CD14-positive monocyte (primary cell): Measurements from ENCODE around the gene TIFAB. TPM values are rescaled to one million over a fixed set of nuclear protein-coding genes. Genes with fewer than 3 reads are reported as not detected.
A peak's percentile ranks its signal among the peaks of the same experiment; 100 is the strongest.
"Not testable (repeated sequence)": the region's sequence is repeated elsewhere in the genome, so short reads cannot be mapped to it uniquely, and the experiment has no call there.

ENCODE experiments used
- DNase-seq, 3 donors: peaks; one replicate each; pipeline ENCODE4 v3.0.0-alpha.2; 2011 to 2022
- H2AFZ ChIP-seq: 2 replicates; pipeline ENCODE4 v1.6.0; 2012; ENCODE audit warnings: mild to moderate bottlenecking, low read depth, low read length, inconsistent platforms; ENCODE audit not compliant: insufficient read depth, poor library complexity, severe bottlenecking
- H3K27ac ChIP-seq, 2 donors: 1 replicate in 1 of 2; 2 replicates in 1 of 2; pipeline ENCODE4 v1.5.1; 2012 to 2013; ENCODE audit warnings: low read length in 2 of 2, control low read depth in 1 of 2, inconsistent platforms in 1 of 2, low read depth in 1 of 2, mild to moderate bottlenecking in 1 of 2
- H3K27me3 ChIP-seq, 2 donors: one replicate each; pipeline versions ENCODE4 v1.6.0 to v1.6.1; 2011 to 2013; ENCODE audit warnings: low read length in 2 of 2; ENCODE audit not compliant: control insufficient read depth in 2 of 2, insufficient read depth in 2 of 2
- H3K36me3 ChIP-seq, 2 donors: replicated peaks in 1 of 2; 1 replicate in 1 of 2; 2 replicates in 1 of 2; pipeline versions ENCODE4 v1.5.1 to v1.6.1; 2012 to 2013; ENCODE audit warnings: low read length in 2 of 2, control low read depth in 1 of 2, inconsistent platforms in 1 of 2, mild to moderate bottlenecking in 1 of 2; ENCODE audit not compliant: insufficient read depth in 2 of 2, control insufficient read depth in 1 of 2
- H3K4me1 ChIP-seq, 2 donors: 1 replicate in 1 of 2; 2 replicates in 1 of 2; pipeline versions ENCODE4 v1.5.1 to v1.6.1; 2012 to 2013; ENCODE audit warnings: low read length in 2 of 2, control low read depth in 1 of 2, inconsistent platforms in 1 of 2, mild to moderate bottlenecking in 1 of 2, moderate library complexity in 1 of 2; ENCODE audit not compliant: insufficient read depth in 2 of 2, control insufficient read depth in 1 of 2
- H3K4me2 ChIP-seq: replicated peaks from 2 replicates; pipeline ENCODE3; 2012; ENCODE audit warnings: low read length, moderate library complexity, mild to moderate bottlenecking; ENCODE audit not compliant: poor library complexity, severe bottlenecking; ENCODE audit errors: extremely low read depth
- H3K4me3 ChIP-seq, 3 experiments: fragments of 200-600 bp in 1 of 3; sonication (generic) in 1 of 3; replicated peaks in 1 of 3; 1 replicate in 2 of 3; 2 replicates in 1 of 3; pipeline ENCODE4 v1.5.1; 2011 to 2013; ENCODE audit warnings: low read length in 3 of 3, mild to moderate bottlenecking in 3 of 3, control low read depth in 2 of 3, low read depth in 2 of 3, inconsistent platforms in 1 of 3, moderate library complexity in 1 of 3
- H3K79me2 ChIP-seq: 2 replicates; pipeline ENCODE4 v1.6.0; 2012; ENCODE audit warnings: mild to moderate bottlenecking, control low read depth, inconsistent platforms, low read length, moderate library complexity; ENCODE audit not compliant: insufficient read depth
- H3K9ac ChIP-seq: 2 replicates; pipeline ENCODE4 v1.6.0; 2017; ENCODE audit warnings: low read length, mild to moderate bottlenecking; ENCODE audit not compliant: insufficient read depth, poor library complexity, severe bottlenecking
- H3K9me3 ChIP-seq, 2 donors: replicated peaks in 1 of 2; 1 replicate in 1 of 2; 2 replicates in 1 of 2; pipeline versions ENCODE4 v1.5.1 to v1.6.1; 2012 to 2013; ENCODE audit warnings: low read length in 2 of 2, control low read depth in 1 of 2; ENCODE audit not compliant: control insufficient read depth in 1 of 2, insufficient read depth in 1 of 2
- H4K20me1 ChIP-seq: 2 replicates; pipeline ENCODE4 v1.6.0; 2012; ENCODE audit warnings: mild to moderate bottlenecking, low read length, control low read depth, moderate library complexity; ENCODE audit not compliant: insufficient read depth
- H3K27ac Mint-ChIP-seq, 7 donors: one replicate each; pipeline ENCODE4 v1.8.0; 2020; ENCODE audit warnings: mild to moderate bottlenecking in 7 of 7, mixed read lengths in 7 of 7, moderate library complexity in 6 of 7, inconsistent platforms in 2 of 7
- H3K27me3 Mint-ChIP-seq, 3 donors: one replicate each; pipeline ENCODE4 v1.8.0; 2021 to 2022; ENCODE audit warnings: low read depth in 3 of 3, mild to moderate bottlenecking in 3 of 3, mixed read lengths in 3 of 3, moderate library complexity in 3 of 3, inconsistent platforms in 1 of 3
- H3K36me3 Mint-ChIP-seq, 2 donors: one replicate each; pipeline ENCODE4 v1.8.0; 2020; ENCODE audit warnings: mixed read lengths in 2 of 2, inconsistent platforms in 1 of 2, mild to moderate bottlenecking in 1 of 2
- H3K4me1 Mint-ChIP-seq: one replicate; pipeline ENCODE4 v1.8.0; 2020; ENCODE audit warnings: mild to moderate bottlenecking, mixed read lengths
- H3K4me3 Mint-ChIP-seq, 2 donors: one replicate each; pipeline ENCODE4 v1.8.0; 2020; ENCODE audit warnings: mild to moderate bottlenecking in 2 of 2, mixed read lengths in 2 of 2, moderate library complexity in 1 of 2
- H3K9me3 Mint-ChIP-seq, 7 donors: one replicate each; pipeline ENCODE4 v1.8.0; 2020 to 2022; ENCODE audit warnings: mixed read lengths in 7 of 7, mild to moderate bottlenecking in 6 of 7, moderate library complexity in 6 of 7, inconsistent platforms in 2 of 7
- WGBS: methylation state at CpG from one replicate; pipeline ENCODE4 v1.1.5; 2013; ENCODE audit warnings: missing lambda C conversion rate; ENCODE audit not compliant: insufficient coverage; 5-methylcytosine and 5-hydroxymethylcytosine counted together
- intact Hi-C, 2 donors: fragments of 100-400 bp; cut with micrococcal nuclease; formaldehyde crosslinking; loops; one replicate each; pipeline versions ENCODE4 v1.15.0 to v1.15.1; 2023
- polyA plus RNA-seq, 3 donors: library from polyadenylated mRNA; depleted of rRNA in 1 of 3; unstranded in 2 of 3; stranded (reverse) in 1 of 3; fragments of 300-500 nt in 2 of 3; fragments of >200 nt in 1 of 3; fragmentation: Illumina TruSeq in 2 of 3; gene quantifications; 1 replicate in 2 of 3; 2 replicates in 1 of 3; pipeline ENCODE4 v1.2.3, GENCODE V29; 2012 to 2021
- TF ChIP-seq, protein P1 (sequence below): fragments of 200-600 bp; IDR thresholded peaks from one replicate; pipeline ENCODE4 v1.8.0; 2022; ENCODE audit warnings: antibody characterized with exemption, mild to moderate bottlenecking

The TIFAB gene
- polyA plus RNA-seq, 3 donors = 0.29 to 0.71 (median 0.50) TPM

DNA sequence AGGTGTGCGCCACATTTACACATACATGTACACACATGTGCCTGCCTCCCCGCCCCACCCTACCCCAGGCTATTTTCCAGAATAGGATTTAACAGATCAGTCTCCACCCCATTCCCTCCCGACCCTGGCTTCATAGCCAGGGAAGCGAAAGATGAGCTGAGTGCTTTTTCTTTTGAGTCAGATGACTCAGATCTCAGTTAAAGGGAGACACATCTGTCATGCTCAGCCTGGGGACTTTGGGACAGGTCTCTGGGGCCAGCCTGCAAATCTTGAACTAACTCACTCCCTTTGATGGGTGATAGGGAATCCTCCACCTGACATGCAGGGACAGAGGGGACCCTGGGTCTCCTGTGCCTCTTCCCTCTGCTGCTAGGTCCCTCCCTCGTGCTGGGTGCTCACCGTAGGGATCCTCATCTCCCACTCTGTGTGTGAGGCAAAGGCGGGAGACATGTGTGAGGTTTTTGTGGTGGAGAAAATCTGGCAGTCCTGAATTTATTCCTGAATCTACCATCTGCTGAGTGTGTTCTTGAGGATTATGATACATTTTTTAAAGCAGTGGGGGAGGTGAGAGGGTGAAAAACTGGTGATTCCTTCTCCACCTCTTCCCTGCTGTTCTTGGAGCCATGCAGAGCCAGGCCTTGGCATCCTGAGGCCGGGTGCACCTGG, 46.0 kb upstream of the TIFAB start:
- 83% methylated on average over 5 of the region's 8 CpGs for WGBS
- Histone ChIP-seq H3K4me3 (no peak overlapping the region), H4K20me1 (no peaks in the 10 kb centered on the region), H3K27me3 (peaks cover 18 to 31% of the 10 kb centered on the region in 2 donors), H3K36me3 (no peaks in the 10 kb centered on the region), H2AFZ (no peak overlapping the region), H3K79me2 (no peaks in the 10 kb centered on the region), H3K4me1 (peaks cover 9 to 11% of the 10 kb centered on the region in 2 donors), H3K9me3 (no peaks in the 10 kb centered on the region), H3K27ac (no peak overlapping the region), H3K4me2 (no peak overlapping the region), H3K9ac (no peak overlapping the region)
- Mint-ChIP-seq H3K27me3 (peaks cover 14 to 28% (median 27%) of the 10 kb centered on the region in 3 donors), H3K27ac (no peak overlapping the region), H3K4me3 (peak overlapping the region in 1 of 2 donors; percentile 58), H3K4me1 (peaks cover 13% of the 10 kb centered on the region), H3K36me3 (no peaks in the 10 kb centered on the region), H3K9me3 (peaks cover 0 to 4% (median 0%) of the 10 kb centered on the region in 7 donors)
- no peak for DNase-seq
- intact Hi-C loops = no loop called here
- TF ChIP-seq, protein P1, sequence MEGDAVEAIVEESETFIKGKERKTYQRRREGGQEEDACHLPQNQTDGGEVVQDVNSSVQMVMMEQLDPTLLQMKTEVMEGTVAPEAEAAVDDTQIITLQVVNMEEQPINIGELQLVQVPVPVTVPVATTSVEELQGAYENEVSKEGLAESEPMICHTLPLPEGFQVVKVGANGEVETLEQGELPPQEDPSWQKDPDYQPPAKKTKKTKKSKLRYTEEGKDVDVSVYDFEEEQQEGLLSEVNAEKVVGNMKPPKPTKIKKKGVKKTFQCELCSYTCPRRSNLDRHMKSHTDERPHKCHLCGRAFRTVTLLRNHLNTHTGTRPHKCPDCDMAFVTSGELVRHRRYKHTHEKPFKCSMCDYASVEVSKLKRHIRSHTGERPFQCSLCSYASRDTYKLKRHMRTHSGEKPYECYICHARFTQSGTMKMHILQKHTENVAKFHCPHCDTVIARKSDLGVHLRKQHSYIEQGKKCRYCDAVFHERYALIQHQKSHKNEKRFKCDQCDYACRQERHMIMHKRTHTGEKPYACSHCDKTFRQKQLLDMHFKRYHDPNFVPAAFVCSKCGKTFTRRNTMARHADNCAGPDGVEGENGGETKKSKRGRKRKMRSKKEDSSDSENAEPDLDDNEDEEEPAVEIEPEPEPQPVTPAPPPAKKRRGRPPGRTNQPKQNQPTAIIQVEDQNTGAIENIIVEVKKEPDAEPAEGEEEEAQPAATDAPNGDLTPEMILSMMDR = no peak

DNA sequence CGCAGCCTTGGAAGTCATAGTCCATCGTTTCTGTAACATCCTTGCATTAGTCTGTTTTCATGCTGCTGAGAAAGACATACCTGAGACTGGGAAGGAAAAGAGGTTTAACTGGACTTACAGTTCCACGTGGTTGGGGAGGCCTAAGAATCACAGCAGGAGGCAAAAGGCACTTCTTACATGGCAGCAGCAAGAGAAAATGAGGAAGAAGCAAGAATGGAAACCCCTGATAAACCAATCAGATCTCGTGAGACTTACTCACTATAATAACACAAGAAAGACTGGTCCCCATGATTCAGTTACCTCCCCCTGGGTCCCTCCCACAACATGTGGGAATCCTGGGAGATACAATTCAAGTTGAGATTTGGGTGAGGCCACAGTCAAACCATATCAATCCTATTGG, 43.4 kb upstream of the TIFAB start:
- peaks cover 37 to 52% (median 43%) of the 10 kb centered on the region in 3 donors for H3K27me3 Mint-ChIP-seq
- H3K27ac ChIP-seq, H3K27ac Mint-ChIP-seq, H3K36me3 Mint-ChIP-seq, H2AFZ ChIP-seq, H4K20me1 ChIP-seq, H3K79me2 ChIP-seq, H3K9ac ChIP-seq, intact Hi-C loops, H3K4me2 ChIP-seq, H3K9me3 ChIP-seq, H3K4me3 Mint-ChIP-seq, H3K4me3 ChIP-seq, H3K36me3 ChIP-seq: not testable (repeated sequence)
- WGBS = 100% methylated on average over 2 of the region's 4 CpGs
- H3K9me3 Mint-ChIP-seq = peaks cover 0 to 12% (median 4%) of the 10 kb centered on the region in 7 donors
- Histone ChIP-seq H3K27me3 (peaks cover 35 to 53% of the 10 kb centered on the region in 2 donors), H3K4me1 (peaks cover 25 to 34% of the 10 kb centered on the region in 2 donors)
- peaks cover 31% of the 10 kb centered on the region for H3K4me1 Mint-ChIP-seq
- DNase-seq = peak in 1 of 3 donors; percentile 38
